Stomach (tissue), 9 donors: ENCODE results near the gene CEP112. TPM values are rescaled to one million over a fixed set of nuclear protein-coding genes. Genes with fewer than 3 reads are reported as not detected.

ENCODE experiments used
- DNase-seq, 2 donors: peaks; one replicate each; pipeline versions ENCODE4 v3.0.0 to v3.0.0-alpha.2; 2013 to 2019
- H3K27ac ChIP-seq, 5 donors: fragments of 200-600 bp in 4 of 5; sonication (generic) in 4 of 5; one replicate each; pipeline ENCODE4 v1.5.1; 2013 to 2019; ENCODE audit warnings: mild to moderate bottlenecking in 1 of 5, moderate library complexity in 1 of 5
- H3K27me3 ChIP-seq, 3 donors: fragments of 200-600 bp; sonication (generic); one replicate each; pipeline ENCODE4 v1.5.1; 2017 to 2019; ENCODE audit warnings: mixed run types in 1 of 3
- H3K36me3 ChIP-seq, 4 donors: fragments of 200-600 bp; sonication (generic); 1 replicate in 3 of 4; 2 replicates in 1 of 4; pipeline ENCODE4 v1.5.1; 2016 to 2019
- H3K4me1 ChIP-seq, 4 donors: fragments of 200-600 bp; sonication (generic); one replicate each; pipeline ENCODE4 v1.5.1; 2016 to 2019
- H3K4me3 ChIP-seq, 4 donors: fragments of 200-600 bp; sonication (generic) in 3 of 4; one replicate each; pipeline ENCODE4 v1.5.1; 2016 to 2019; ENCODE audit warnings: mild to moderate bottlenecking in 1 of 4
- H3K9me3 ChIP-seq, 4 donors: fragments of 200-600 bp; sonication (generic); one replicate each; pipeline ENCODE4 v1.5.1; 2016 to 2019
- CTCF ChIP-seq, 7 experiments: fragments of 450-650 bp in 4 of 7; fragments of 200-600 bp in 3 of 7; sonication (generic) in 3 of 7; IDR thresholded peaks; one replicate each; pipeline ENCODE4 v1.5.1; 2016 to 2019; ENCODE audit warnings: antibody characterized with exemption in 7 of 7, control low read depth in 2 of 7, mild to moderate bottlenecking in 1 of 7
- EP300 ChIP-seq: sonication (generic); formaldehyde crosslinking; IDR thresholded peaks from one replicate; pipeline ENCODE4 v1.6.1; 2017; ENCODE audit warnings: antibody characterized with exemption
- POLR2A ChIP-seq, 4 donors: fragments of 450-650 bp; IDR thresholded peaks; one replicate each; pipeline ENCODE4 v1.6.1; 2016; ENCODE audit warnings: antibody characterized with exemption in 4 of 4, control low read depth in 2 of 4, mild to moderate bottlenecking in 1 of 4, moderate library complexity in 1 of 4
- POLR2AphosphoS5 ChIP-seq, 3 donors: sonication (generic); formaldehyde crosslinking; IDR thresholded peaks; one replicate each; pipeline ENCODE4 v1.6.1; 2016; ENCODE audit warnings: antibody characterized with exemption in 3 of 3
- WGBS, 5 donors: extraction: QIAGEN DNeasy Blood & Tissue Kit in 3 of 5; methylation state at CpG; one replicate each; pipeline versions ENCODE4 v1.1.5 to v1.1.7; 2013 to 2018; 5-methylcytosine and 5-hydroxymethylcytosine counted together
- intact Hi-C: fragments of 100-400 bp; cut with DNase I; formaldehyde crosslinking; loops from one replicate; pipeline ENCODE4 v1.15.1; 2023; ENCODE audit warnings: low total_unique reads
- polyA plus RNA-seq, 3 donors: library from polyadenylated mRNA; stranded (reverse); fragments of 200-250 nt; gene quantifications; one replicate each; pipeline ENCODE4 v1.2.3, GENCODE V29; 2013
- total RNA-seq, 5 donors: library from RNA; depleted of rRNA; stranded (reverse); fragments of >200 nt; gene quantifications; one replicate each; pipeline versions ENCODE4 v1.1.0 to v1.2.3, GENCODE V29; 2014 to 2016
- donor health status: healthy with polysubstance abuse.
- donor health status: Bipolar disorder and iron deficiency.
- donor health status: healthy.

Gene CEP112
- total and polyA plus RNA-seq, 8 donors = 3.5 to 108 (median 13.3) TPM

DNA sequence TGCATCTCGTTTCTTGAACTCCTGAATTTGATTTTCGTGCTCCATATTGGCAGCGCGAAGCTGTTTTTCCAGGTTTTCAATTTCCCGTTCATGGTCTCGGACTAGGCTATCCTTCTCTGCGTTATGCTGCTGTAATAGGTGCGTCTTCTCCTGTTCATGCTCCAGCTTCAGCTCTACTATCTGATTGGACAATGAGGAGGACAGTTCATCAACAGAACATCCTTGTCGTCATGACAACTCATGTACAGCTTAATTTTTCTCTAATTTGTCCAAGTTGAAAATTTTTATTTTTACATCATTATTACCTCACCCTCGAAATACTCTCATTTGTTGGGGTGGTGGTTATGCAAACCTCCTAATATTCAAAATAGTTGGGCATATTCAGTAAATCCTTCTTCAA lies 289.8 kb downstream of the CEP112 start:
- Histone ChIP-seq H3K27ac (no peak overlapping the region), H3K4me1 (no peaks in the 10 kb centered on the region), H3K4me3 (no peak overlapping the region), H3K27me3 (no peaks in the 10 kb centered on the region), H3K36me3 (no peaks in the 10 kb centered on the region), H3K9me3 (no peaks in the 10 kb centered on the region)
- TF ChIP-seq EP300 = no peak
- no peak for TF ChIP-seq POLR2A (IDR thresholded peaks at IDR 0.05)
- TF ChIP-seq CTCF (IDR thresholded peaks at IDR 0.05) = no peak
- no peak for TF ChIP-seq POLR2AphosphoS5 (IDR thresholded peaks at IDR 0.05)
- intact Hi-C loops = no loop called here
- DNase-seq = no peak
- WGBS, 5 donors = 92 to 97% (median 94%) methylated on average over 10 of the region's 10 CpGs

DNA sequence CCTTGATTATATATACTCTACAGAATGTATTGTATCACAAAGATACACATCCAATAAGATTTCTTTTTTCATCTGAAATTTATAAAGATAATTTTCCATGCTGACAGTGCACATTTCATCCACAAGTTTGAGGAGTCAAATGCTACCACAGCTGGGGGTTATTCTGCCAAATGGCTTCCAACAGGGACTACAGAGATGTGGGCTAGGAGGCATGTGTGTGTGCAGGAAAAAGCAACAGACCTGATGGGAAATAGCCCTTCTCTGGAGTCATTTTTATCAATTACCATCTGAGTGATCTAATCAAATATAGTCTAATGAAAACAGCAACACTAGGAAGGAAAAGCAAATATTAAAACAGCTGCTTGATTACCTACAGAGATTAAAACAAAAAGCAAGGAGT lies 290.5 kb downstream of the CEP112 start:
- TF ChIP-seq POLR2A (IDR thresholded peaks at IDR 0.05) (no peak), POLR2AphosphoS5 (IDR thresholded peaks at IDR 0.05) (no peak), EP300 (no peak), CTCF (IDR thresholded peaks at IDR 0.05) (no peak)
- intact Hi-C loops = no loop called here
- no peak overlapping the region for H3K27ac ChIP-seq

DNA sequence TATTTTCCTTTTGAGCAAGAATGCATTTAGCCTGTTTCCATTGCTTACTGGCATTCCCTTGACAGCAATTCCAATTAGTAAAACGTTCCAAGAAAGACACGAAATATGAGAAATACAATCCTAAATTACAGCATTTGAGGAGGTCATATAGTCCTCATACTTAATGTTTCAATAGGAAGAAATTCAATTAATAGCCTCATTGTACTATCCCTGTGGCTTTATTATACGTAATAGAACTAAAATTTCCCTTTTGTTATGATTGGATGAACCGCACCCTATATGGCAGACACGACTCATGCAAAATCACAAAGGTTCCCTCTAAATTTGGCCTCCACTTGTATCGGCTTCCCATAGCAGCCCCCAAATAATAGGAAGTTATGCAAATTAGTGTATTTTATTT lies 291.7 kb downstream of the CEP112 start:
- H3K27me3 ChIP-seq = no peaks in the 10 kb centered on the region
- no peak for DNase-seq
- TF ChIP-seq CTCF (IDR thresholded peaks at IDR 0.05) (no peak), POLR2AphosphoS5 (IDR thresholded peaks at IDR 0.05) (no peak), EP300 (no peak), POLR2A (IDR thresholded peaks at IDR 0.05) (no peak)
- no peaks in the 10 kb centered on the region for H3K4me1 ChIP-seq
- H3K36me3 ChIP-seq = no peaks in the 10 kb centered on the region
- intact Hi-C loops = no loop called here
- 89 to 96% (median 93%) methylated on average over 6 of the region's 6 CpGs for WGBS, 5 donors
- H3K9me3 ChIP-seq = no peaks in the 10 kb centered on the region
- H3K27ac ChIP-seq = no peak overlapping the region
- H3K4me3 ChIP-seq = no peak overlapping the region

More for the DNA sequence above, 290.5 kb downstream of the CEP112 start:
- H3K9me3 ChIP-seq = no peaks in the 10 kb centered on the region
- H3K4me3 ChIP-seq = no peak overlapping the region
- H3K4me1 ChIP-seq = no peaks in the 10 kb centered on the region
- no peak for DNase-seq
- H3K36me3 ChIP-seq = no peaks in the 10 kb centered on the region
- H3K27me3 ChIP-seq = no peaks in the 10 kb centered on the region

- no peak for DNase-seq
- Histone ChIP-seq H3K9me3 (no peaks in the 10 kb centered on the region), H3K36me3 (no peaks in the 10 kb centered on the region), H3K27ac (no peak overlapping the region), H3K4me1 (no peaks in the 10 kb centered on the region), H3K4me3 (no peak overlapping the region), H3K27me3 (no peaks in the 10 kb centered on the region)
- TF ChIP-seq POLR2A (IDR thresholded peaks at IDR 0.05) (no peak), POLR2AphosphoS5 (IDR thresholded peaks at IDR 0.05) (no peak), CTCF (IDR thresholded peaks at IDR 0.05) (no peak), EP300 (no peak)
- 91 to 96% (median 95%) methylated on average over 3 of the region's 3 CpGs for WGBS, 5 donors
- intact Hi-C loops = no loop called here
Observed at GRCh38 chr17:65898651-65899050, 293.3 kb downstream of the CEP112 start.

GRCh38 chr17:65896889-65897288 lies 295.0 kb downstream of the CEP112 start:
- intact Hi-C loops = no loop called here
- H3K4me1 ChIP-seq = no peaks in the 10 kb centered on the region
- H3K27me3 ChIP-seq = no peaks in the 10 kb centered on the region
- DNase-seq = peak in 1 of 2 donors; percentile 41
- no peak overlapping the region for H3K4me3 ChIP-seq
- H3K27ac ChIP-seq = no peak overlapping the region
- no peak for TF ChIP-seq POLR2AphosphoS5 (IDR thresholded peaks at IDR 0.05)
- no peak for TF ChIP-seq EP300
- no peak for TF ChIP-seq CTCF (IDR thresholded peaks at IDR 0.05)
- no peak for TF ChIP-seq POLR2A (IDR thresholded peaks at IDR 0.05)
- H3K36me3 ChIP-seq = no peaks in the 10 kb centered on the region
- H3K9me3 ChIP-seq = no peaks in the 10 kb centered on the region
